OCI-LY7 (cell line): ENCODE data around the gene PCBP3. TPM values are rescaled to one million over a fixed set of nuclear protein-coding genes. Genes with fewer than 3 reads are reported as not detected.

Experiments
- BruUV-seq: library from RNA; stranded (reverse); fragments of 400-500 nt; replicated peaks from 2 replicates; lab custom pipeline; 2021; lab: Mats Ljungman, UMichigan
- CTCF ChIA-PET: fragments of 300-600 bp; sonication (Branson Sonifier 250); formaldehyde crosslinking; loops from one replicate; lab custom pipeline; 2022; ENCODE audit warnings: antibody characterized with exemption; ENCODE audit not compliant: unreplicated experiment; lab: Charles Lee
- POLR2A ChIA-PET: fragments of 300-600 bp; sonication (Branson Sonifier 250); formaldehyde crosslinking; loops from one replicate; lab custom pipeline; 2022; ENCODE audit warnings: antibody characterized with exemption; lab: Charles Lee
- DNase-seq: peaks from one replicate; pipeline ENCODE4 v3.0.0-alpha.2; 2015; ENCODE audit warnings: low spot score
- H2AFZ ChIP-seq: fragments of 200-600 bp; sonication (generic), shearing (Covaris generic); 2 replicates; pipeline ENCODE4 v1.6.1; 2014; ENCODE audit warnings: mild to moderate bottlenecking, antibody characterized with exemption, low read length, moderate library complexity
- H3K27ac ChIP-seq: fragments of 200-600 bp; sonication (generic); 2 replicates; pipeline ENCODE4 v1.5.1; 2014; ENCODE audit warnings: mixed run types, low read depth, mild to moderate bottlenecking, moderate library complexity, low read length, inconsistent platforms; ENCODE audit not compliant: poor library complexity, severe bottlenecking
- H3K36me3 ChIP-seq: fragments of 200-600 bp; sonication (generic); 2 replicates; pipeline ENCODE4 v1.6.1; 2014; ENCODE audit warnings: mild to moderate bottlenecking, antibody characterized with exemption, low read length, moderate library complexity, mixed read lengths; ENCODE audit not compliant: insufficient read depth
- H3K4me1 ChIP-seq: fragments of 200-600 bp; sonication (generic); 2 replicates; pipeline ENCODE4 v1.5.1; 2014; ENCODE audit warnings: mild to moderate bottlenecking, low read length; ENCODE audit not compliant: insufficient read depth, poor library complexity, severe bottlenecking
- H3K4me2 ChIP-seq: fragments of 200-600 bp; sonication (generic); 2 replicates; pipeline ENCODE4 v1.6.1; 2014; ENCODE audit warnings: mild to moderate bottlenecking, low read length
- H3K4me3 ChIP-seq: fragments of 200-600 bp; sonication (generic); 2 replicates; pipeline ENCODE4 v1.5.1; 2014; ENCODE audit warnings: mild to moderate bottlenecking, low read depth, low read length; ENCODE audit not compliant: poor library complexity, severe bottlenecking
- H3K79me2 ChIP-seq: fragments of 200-600 bp; sonication (generic); 2 replicates; pipeline ENCODE4 v1.6.1; 2016; ENCODE audit warnings: low read depth, mild to moderate bottlenecking, low read length, moderate library complexity, mixed read lengths; ENCODE audit not compliant: insufficient read depth
- H3K9me2 ChIP-seq: fragments of 200-600 bp; sonication (generic); 2 replicates; pipeline ENCODE4 v1.6.1; 2016; ENCODE audit warnings: mild to moderate bottlenecking, low read length, mixed read lengths; ENCODE audit not compliant: insufficient read depth
- H3K9me3 ChIP-seq: fragments of 200-600 bp; sonication (generic); 2 replicates; pipeline ENCODE4 v1.6.1; 2014; ENCODE audit warnings: mild to moderate bottlenecking, mixed run types, low read length, mixed read lengths
- H4K20me1 ChIP-seq: fragments of 200-600 bp; sonication (generic); 2 replicates; pipeline ENCODE4 v1.6.1; 2014; ENCODE audit warnings: mild to moderate bottlenecking, antibody characterized with exemption, low read length, moderate library complexity, mixed read lengths; ENCODE audit not compliant: insufficient read depth
- CTCF ChIP-seq: fragments of 200-600 bp; sonication (generic); conservative IDR thresholded peaks from 2 replicates; pipeline ENCODE4 v1.5.1; 2014; ENCODE audit warnings: mild to moderate bottlenecking, antibody characterized with exemption, low read length, moderate library complexity, mixed read lengths
- EZH2phosphoT487 ChIP-seq: fragments of 200-600 bp; sonication (generic); IDR thresholded peaks from 2 replicates; pipeline ENCODE4 v1.6.1; 2018; ENCODE audit warnings: low read depth, borderline replicate concordance, mild to moderate bottlenecking, mixed run types, antibody characterized with exemption, low read length, moderate library complexity, mixed read lengths
- intact Hi-C: fragments of 100-400 bp; cut with micrococcal nuclease; formaldehyde crosslinking; loops from one replicate; pipeline ENCODE4 v1.10.0; 2022; ENCODE audit not compliant: unreplicated experiment
- total RNA-seq, 2 experiments: library from RNA; depleted of rRNA in 1 of 2; stranded (reverse); fragments of >200 nt in 1 of 2; shearing (Covaris generic) in 1 of 2; gene quantifications; 2 replicates each; pipeline ENCODE4 v1.2.3, GENCODE V29; 2014 to 2022

PCBP3 gene
- total RNA-seq, 2 experiments from 2014 or later: 0.61 TPM; not detected in 1

- ChIA-PET POLR2A (no interaction called here), CTCF (no interaction called here)
- Histone ChIP-seq H2AFZ (no peak overlapping the region), H3K27ac (no peak overlapping the region), H4K20me1 (no peaks in the 10 kb centered on the region), H3K4me3 (no peak overlapping the region), H3K36me3 (no peaks in the 10 kb centered on the region), H3K79me2 (no peaks in the 10 kb centered on the region), H3K4me1 (no peaks in the 10 kb centered on the region), H3K4me2 (no peak overlapping the region), H3K9me2 (no peaks in the 10 kb centered on the region), H3K9me3 (peaks cover 13% of the 10 kb centered on the region; the same call in 1 of the 2 replicates)
- DNase-seq: no peak
- no TSS peak for BruUV-seq
- intact Hi-C loops: no loop called here
- TF ChIP-seq CTCF (no peak), EZH2phosphoT487 (no peak)
These were observed 279.1 kb downstream of the PCBP3 start for GRCh38 chr21:45922648-45923047.

- CTCF ChIA-PET: no interaction called here
- Histone ChIP-seq H4K20me1 (no peaks in the 10 kb centered on the region), H2AFZ (no peak overlapping the region)
These were observed 279.6 kb downstream of the PCBP3 start for GRCh38 chr21:45923146-45923545.

GRCh38 chr21:45926281-45926680 is 282.8 kb downstream of the PCBP3 start:
- H3K27ac ChIP-seq: no peak overlapping the region
- intact Hi-C loops: no loop called here
- H2AFZ ChIP-seq: no peak overlapping the region
- H3K4me2 ChIP-seq: no peak overlapping the region
- H3K4me1 ChIP-seq: no peaks in the 10 kb centered on the region
- TF ChIP-seq EZH2phosphoT487 (no peak), CTCF (no peak)
- DNase-seq: no peak
- H3K36me3 ChIP-seq: no peaks in the 10 kb centered on the region
- no TSS peak for BruUV-seq
- no peaks in the 10 kb centered on the region for H4K20me1 ChIP-seq
- no peaks in the 10 kb centered on the region for H3K9me2 ChIP-seq
- H3K4me3 ChIP-seq: no peak overlapping the region
- CTCF ChIA-PET: no interaction called here
- POLR2A ChIA-PET: no interaction called here
- no peaks in the 10 kb centered on the region for H3K79me2 ChIP-seq
- peaks cover 13% of the 10 kb centered on the region; the same call in 1 of the 2 replicates for H3K9me3 ChIP-seq

More at GRCh38 chr21:45923146-45923545, 279.6 kb downstream of the PCBP3 start:
- Histone ChIP-seq H3K4me1 (no peaks in the 10 kb centered on the region), H3K9me3 (peaks cover 13% of the 10 kb centered on the region; the same call in 1 of the 2 replicates), H3K4me3 (no peak overlapping the region), H3K36me3 (no peaks in the 10 kb centered on the region), H3K79me2 (no peaks in the 10 kb centered on the region), H3K4me2 (no peak overlapping the region), H3K27ac (no peak overlapping the region), H3K9me2 (no peaks in the 10 kb centered on the region)
- POLR2A ChIA-PET: no interaction called here
- intact Hi-C loops: no loop called here
- peak; percentile 47 for TF ChIP-seq CTCF
- no peak for TF ChIP-seq EZH2phosphoT487
- BruUV-seq: no TSS peak
- DNase-seq: no peak
